IMR-90 (cell line): Measurements from ENCODE around the gene ZNF560. TPM values are rescaled to one million over a fixed set of nuclear protein-coding genes. Genes with fewer than 3 reads are reported as not detected.
A peak's percentile ranks its signal among the peaks of the same experiment; 100 is the strongest.

Experiments
- ATAC-seq: fragments of 200-7000 bp; cut with Tn5 transposase; 2 replicates; pipeline ENCODE4 v1.9.1; 2020; ENCODE audit warnings: low read depth, mild to moderate bottlenecking, moderate library complexity
- BruUV-seq: library from RNA; stranded (reverse); fragments of 400-500 nt; replicated peaks from 2 replicates; lab custom pipeline; 2021; lab: Mats Ljungman, UMichigan
- CTCF ChIA-PET: fragments of 300-600 bp; formaldehyde crosslinking; extraction: SDS; loops from one replicate; lab custom pipeline; 2021; ENCODE audit warnings: antibody characterized with exemption; lab: Yijun Ruan, JAX
- POLR2A ChIA-PET: fragments of 300-600 bp; sonication (Branson Sonifier 250); formaldehyde crosslinking; loops from one replicate; lab custom pipeline; 2022; ENCODE audit warnings: antibody characterized with exemption; ENCODE audit not compliant: unreplicated experiment; lab: Charles Lee
- DNase-seq: peaks from one replicate; pipeline ENCODE4 v3.0.0; 2013
- H2AFZ ChIP-seq: replicated peaks from 2 replicates; pipeline ENCODE3; 2013; ENCODE audit warnings: low read length, mild to moderate bottlenecking; ENCODE audit not compliant: poor library complexity
- H2AK5ac ChIP-seq: 2 replicates; pipeline ENCODE4 v1.6.1; 2013; ENCODE audit warnings: low read depth, low read length, inconsistent platforms
- H2AK9ac ChIP-seq: replicated peaks from 2 replicates; pipeline ENCODE3; 2013; ENCODE audit warnings: mild to moderate bottlenecking, low read depth, low read length, moderate library complexity; ENCODE audit not compliant: poor library complexity
- H2BK120ac ChIP-seq: 2 replicates; pipeline ENCODE4 v1.6.1; 2013; ENCODE audit warnings: low read depth, low read length, inconsistent platforms
- H2BK15ac ChIP-seq: 3 replicates; pipeline ENCODE4 v1.6.1; 2013; ENCODE audit warnings: low read depth, low read length, inconsistent platforms
- H2BK20ac ChIP-seq: 2 replicates; pipeline ENCODE4 v1.6.1; 2013; ENCODE audit warnings: low read depth, mild to moderate bottlenecking, inconsistent platforms, low read length, moderate library complexity
- H2BK5ac ChIP-seq: 2 replicates; pipeline ENCODE4 v1.6.1; 2013; ENCODE audit warnings: mild to moderate bottlenecking, low read depth, low read length, inconsistent platforms; ENCODE audit not compliant: poor library complexity, severe bottlenecking
- H3K14ac ChIP-seq: replicated peaks from 2 replicates; pipeline ENCODE4 v1.6.1; 2013; ENCODE audit warnings: low read depth, low read length, inconsistent platforms
- H3K18ac ChIP-seq: 2 replicates; pipeline ENCODE4 v1.6.1; 2013; ENCODE audit warnings: low read depth, low read length, control low read depth
- H3K23ac ChIP-seq: 2 replicates; pipeline ENCODE4 v1.6.1; 2013; ENCODE audit warnings: low read depth, low read length, inconsistent platforms
- H3K27ac ChIP-seq: 2 replicates; pipeline ENCODE4 v1.5.1; 2013; ENCODE audit warnings: mild to moderate bottlenecking, control low read depth, low read length; ENCODE audit not compliant: insufficient read depth
- H3K27me3 ChIP-seq: 2 replicates; pipeline ENCODE4 v1.6.1; 2013; ENCODE audit warnings: low read length; ENCODE audit not compliant: control insufficient read depth, insufficient read depth
- H3K36me3 ChIP-seq: 2 replicates; pipeline ENCODE4 v1.6.1; 2013; ENCODE audit warnings: low read length, mixed read lengths; ENCODE audit not compliant: control insufficient read depth, insufficient read depth
- H3K4ac ChIP-seq: 2 replicates; pipeline ENCODE4 v1.6.1; 2013; ENCODE audit warnings: low read depth, low read length, inconsistent platforms
- H3K4me1 ChIP-seq: 2 replicates; pipeline ENCODE4 v1.6.1; 2013; ENCODE audit warnings: low read length, mixed read lengths; ENCODE audit not compliant: control insufficient read depth, insufficient read depth
- H3K4me2 ChIP-seq: 2 replicates; pipeline ENCODE4 v1.6.1; 2013; ENCODE audit warnings: low read depth, mild to moderate bottlenecking, control low read depth, low read length, moderate library complexity
- H3K4me3 ChIP-seq: 2 replicates; pipeline ENCODE4 v1.5.1; 2013; ENCODE audit warnings: low read depth, mild to moderate bottlenecking, control low read depth, low read length, moderate library complexity; ENCODE audit not compliant: insufficient read depth
- H3K56ac ChIP-seq: 2 replicates; pipeline ENCODE4 v1.6.1; 2013; ENCODE audit warnings: low read length, inconsistent platforms; ENCODE audit not compliant: insufficient read depth; ENCODE audit errors: extremely low read depth
- H3K79me1 ChIP-seq, 2 experiments: 2 replicates each; pipeline ENCODE4 v1.6.1; 2013; ENCODE audit warnings: low read length in 2 of 2, inconsistent platforms in 1 of 2, low read depth in 1 of 2
- H3K9ac ChIP-seq: 2 replicates; pipeline ENCODE4 v1.6.1; 2013; ENCODE audit warnings: low read depth, low read length, control low read depth
- H3K9me1 ChIP-seq: 2 replicates; pipeline ENCODE4 v1.6.1; 2013; ENCODE audit warnings: low read length, inconsistent platforms; ENCODE audit not compliant: insufficient read depth
- H3K9me3 ChIP-seq: 2 replicates; pipeline ENCODE4 v1.6.1; 2013; ENCODE audit warnings: low read length; ENCODE audit not compliant: control insufficient read depth, insufficient read depth
- H4K20me1 ChIP-seq: 2 replicates; pipeline ENCODE4 v1.6.1; 2013; ENCODE audit warnings: low read length, inconsistent platforms; ENCODE audit not compliant: insufficient read depth
- H4K5ac ChIP-seq: 2 replicates; pipeline ENCODE4 v1.6.1; 2013; ENCODE audit warnings: mild to moderate bottlenecking, low read depth, low read length, control low read depth
- H4K8ac ChIP-seq, 2 experiments: 2 replicates each; pipeline ENCODE4 v1.6.1; 2013; ENCODE audit warnings: low read depth in 2 of 2, low read length in 2 of 2, control low read depth in 1 of 2, inconsistent platforms in 1 of 2
- H4K91ac ChIP-seq: 2 replicates; pipeline ENCODE4 v1.6.1; 2013; ENCODE audit warnings: low read depth, low read length, inconsistent platforms; ENCODE audit not compliant: insufficient read depth
- FOS ChIP-seq: fragments of 150-350 bp; IDR thresholded peaks from 2 replicates; pipeline ENCODE4 v1.6.1; 2016; ENCODE audit warnings: low read depth, low read length
- MAZ ChIP-seq: IDR thresholded peaks from 2 replicates; pipeline ENCODE4 v1.6.1; 2012; ENCODE audit warnings: low read depth, mild to moderate bottlenecking, low read length, improper control_type of control experiment, moderate library complexity, borderline replicate concordance
- RCOR1 ChIP-seq: IDR thresholded peaks from 2 replicates; pipeline ENCODE4 v1.6.1; 2012; ENCODE audit warnings: mild to moderate bottlenecking, low read length, improper control_type of control experiment; ENCODE audit not compliant: insufficient replicate concordance
- WGBS, 2 experiments: methylation state at CpG; one replicate each; pipeline versions ENCODE4 v1.1.5 to v1.1.7; 2013; ENCODE audit warnings: missing lambda C conversion rate in 2 of 2; ENCODE audit not compliant: insufficient read length in 1 of 2; ENCODE audit errors: extremely low coverage in 2 of 2; 5-methylcytosine and 5-hydroxymethylcytosine counted together
- dilution Hi-C: fragments of 300-500 bp; cut with HindIII; formaldehyde crosslinking; loops from one replicate; pipeline ENCODE4 v1.14.3; 2018; ENCODE audit warnings: low sequenced_read_pairs; ENCODE audit not compliant: unreplicated experiment
- in situ Hi-C: fragments of 300-500 bp; cut with MboI; formaldehyde crosslinking; loops from 3 replicates; pipeline ENCODE4 v1.14.3; 2019; ENCODE audit warnings: low sequenced_read_pairs, inconsistent platforms, mixed read lengths
- intact Hi-C: fragments of 100-400 bp; cut with micrococcal nuclease; formaldehyde crosslinking; loops from 2 replicates; pipeline ENCODE4 v1.10.0; 2022
- polyA plus RNA-seq, 3 experiments: library from polyadenylated mRNA; depleted of rRNA; stranded (reverse); fragments of >200 nt; gene quantifications; 2 replicates each; pipeline ENCODE4 v1.2.3, GENCODE V29; 2012; ENCODE audit warnings: low replicate concordance in 1 of 3
- total RNA-seq: library from RNA; depleted of rRNA; stranded (reverse); fragments of >200 nt; gene quantifications from 2 replicates; pipeline ENCODE4 v1.2.3, GENCODE V29; 2012

ZNF560 gene
- total and polyA plus RNA-seq, 2 of the 4 experiments (the other 2 are of a cell fraction), result 0.36 to 0.90 TPM

- H3K9me3 ChIP-seq, result peaks cover 76% of the 10 kb centered on the region
- ATAC-seq (no peak), DNase-seq (no peak)
- no peak overlapping the region for H3K23ac ChIP-seq
- no peak overlapping the region for H3K4ac ChIP-seq
- H3K9me1 ChIP-seq, result no peaks in the 10 kb centered on the region
- no peak overlapping the region for H2BK15ac ChIP-seq
- dilution Hi-C loops (no loop called here), intact Hi-C loops (no loop called here), in situ Hi-C loops (no loop called here)
- peaks cover 28% of the 10 kb centered on the region for H3K36me3 ChIP-seq
- H3K18ac ChIP-seq, result no peak overlapping the region
- no peak overlapping the region for H3K4me2 ChIP-seq
- TSS peak; percentile 19 for BruUV-seq
- H4K8ac ChIP-seq, result no peak overlapping the region
- ChIA-PET POLR2A (no interaction called here), CTCF (no interaction called here)
- no peak overlapping the region for H2BK120ac ChIP-seq
- no peak overlapping the region for H4K91ac ChIP-seq
- peaks cover 0 to 6% of the 10 kb centered on the region in 2 experiments; a peak in 2 of 4 replicates for H3K79me1 ChIP-seq
- H2AK5ac ChIP-seq, result no peak overlapping the region
- H2BK5ac ChIP-seq, result no peak overlapping the region
- H3K9ac ChIP-seq, result no peak overlapping the region
- TF ChIP-seq RCOR1 (peak; percentile 45), MAZ (no peak), FOS (no peak)
- H3K4me3 ChIP-seq, result no peak overlapping the region
- H4K20me1 ChIP-seq, result no peaks in the 10 kb centered on the region
- H3K27ac ChIP-seq, result no peak overlapping the region
- H3K14ac ChIP-seq, result no peak overlapping the region
- H3K4me1 ChIP-seq, result no peaks in the 10 kb centered on the region
- WGBS, 2 experiments, result no CpG with 5 or more reads among the region's 1 CpG
- no peak overlapping the region for H2BK20ac ChIP-seq
- no peak overlapping the region for H2AK9ac ChIP-seq
- H2AFZ ChIP-seq, result no peak overlapping the region
- H4K5ac ChIP-seq, result no peak overlapping the region
- no peak overlapping the region for H3K56ac ChIP-seq
- no peaks in the 10 kb centered on the region for H3K27me3 ChIP-seq
These were observed 25.6 kb upstream of the ZNF560 start for GRCh38 chr19:9523885-9524474.
